ENCODE measurements around the gene CAMK2B.

GRCh38 chr7:44238116-44238695 lies 87.2 kb downstream of the CAMK2B start:
- TF ChIP-seq EZH2 (IDR thresholded peaks at IDR 0.05; ENCODE audit: borderline replicate concordance) (no peak), CTCF (IDR thresholded peaks at IDR 0.05; ENCODE audit: poor library complexity) (no peak)

All from hepatocyte (in vitro differentiated cells).